K562 (cell line): ENCODE data around the gene CCDC18.

Experiments used
- ATF1 ChIP-seq, 2 experiments: fragments of 450-650 bp in 1 of 2; IDR thresholded peaks; 2 replicates each; pipeline ENCODE4 v1.6.1; 2016; ENCODE audit warnings: missing compliant biosample characterization in 1 of 2, missing genetic modification characterization in 1 of 2
- DMBX1 ChIP-seq: fragments of 250-450 bp; sonication (Bioruptor Pico); IDR thresholded peaks from 2 replicates; pipeline ENCODE4 v1.8.0; 2022; ENCODE audit warnings: inconsistent platforms, mild to moderate bottlenecking, moderate library complexity, borderline replicate concordance
- ELF4 ChIP-seq: fragments of 450-650 bp; formaldehyde crosslinking; IDR thresholded peaks from 2 replicates; pipeline ENCODE4 v1.4.0; 2022; ENCODE audit warnings: missing genetic modification characterization
- EP300 ChIP-seq: IDR thresholded peaks from 2 replicates; pipeline ENCODE4 v1.6.1; 2012; ENCODE audit warnings: low read length, improper control_type of control experiment
- HNRNPLL ChIP-seq: fragments of 200-400 bp; formaldehyde crosslinking; IDR thresholded peaks from 2 replicates; pipeline ENCODE4 v1.6.1; 2017; ENCODE audit warnings: low read length, low read depth, mild to moderate bottlenecking; ENCODE audit not compliant: poor library complexity, severe bottlenecking
- MEIS2 ChIP-seq: fragments of 450-650 bp; IDR thresholded peaks from 2 replicates; pipeline ENCODE4 v1.6.1; 2014; ENCODE audit warnings: mild to moderate bottlenecking; ENCODE audit not compliant: partially characterized antibody
- SMARCE1 ChIP-seq: fragments of 450-650 bp; IDR thresholded peaks from 2 replicates; pipeline ENCODE4 v1.7.1; 2016; ENCODE audit warnings: mild to moderate bottlenecking
- TCF7L2 ChIP-seq: fragments of 150-350 bp; IDR thresholded peaks from 2 replicates; pipeline ENCODE4 v1.6.1; 2016; ENCODE audit warnings: low read depth, mild to moderate bottlenecking, low read length, moderate library complexity
- TF ChIP-seq, protein P1 (sequence below), 3 experiments: IDR thresholded peaks in 2 of 3; conservative IDR thresholded peaks in 1 of 3; 2 replicates each; pipeline ENCODE4 v1.5.1; 2011 to 2012; ENCODE audit warnings: low read length in 3 of 3, mild to moderate bottlenecking in 3 of 3, control low read depth in 2 of 3, improper control_type of control experiment in 1 of 3, inconsistent platforms in 1 of 3, low read depth in 1 of 3, mixed read lengths in 1 of 3, moderate library complexity in 1 of 3; ENCODE audit not compliant: insufficient read depth in 2 of 3

DNA sequence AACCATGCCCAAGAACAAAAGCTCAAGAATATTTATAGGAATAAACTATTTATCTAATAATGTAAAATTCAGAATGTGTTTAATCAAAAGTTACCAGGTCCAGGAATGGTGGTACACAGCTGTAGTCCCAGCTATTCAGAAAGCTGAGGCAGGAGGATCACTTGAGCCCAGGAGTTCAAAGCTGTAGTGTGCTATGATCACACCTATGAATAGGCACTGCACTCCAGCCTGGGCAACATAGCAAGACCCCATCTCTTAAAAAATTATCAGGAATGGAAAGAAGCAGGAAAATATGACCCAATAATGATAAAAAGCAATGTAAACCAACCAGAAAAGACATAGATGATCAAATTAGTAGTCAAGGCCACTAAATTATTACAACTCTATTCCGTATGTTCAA is 103.0 kb downstream of the CCDC18 start:
- TF ChIP-seq HNRNPLL, result no peak
- TF ChIP-seq TCF7L2, result no peak
- TF ChIP-seq, protein P1, sequence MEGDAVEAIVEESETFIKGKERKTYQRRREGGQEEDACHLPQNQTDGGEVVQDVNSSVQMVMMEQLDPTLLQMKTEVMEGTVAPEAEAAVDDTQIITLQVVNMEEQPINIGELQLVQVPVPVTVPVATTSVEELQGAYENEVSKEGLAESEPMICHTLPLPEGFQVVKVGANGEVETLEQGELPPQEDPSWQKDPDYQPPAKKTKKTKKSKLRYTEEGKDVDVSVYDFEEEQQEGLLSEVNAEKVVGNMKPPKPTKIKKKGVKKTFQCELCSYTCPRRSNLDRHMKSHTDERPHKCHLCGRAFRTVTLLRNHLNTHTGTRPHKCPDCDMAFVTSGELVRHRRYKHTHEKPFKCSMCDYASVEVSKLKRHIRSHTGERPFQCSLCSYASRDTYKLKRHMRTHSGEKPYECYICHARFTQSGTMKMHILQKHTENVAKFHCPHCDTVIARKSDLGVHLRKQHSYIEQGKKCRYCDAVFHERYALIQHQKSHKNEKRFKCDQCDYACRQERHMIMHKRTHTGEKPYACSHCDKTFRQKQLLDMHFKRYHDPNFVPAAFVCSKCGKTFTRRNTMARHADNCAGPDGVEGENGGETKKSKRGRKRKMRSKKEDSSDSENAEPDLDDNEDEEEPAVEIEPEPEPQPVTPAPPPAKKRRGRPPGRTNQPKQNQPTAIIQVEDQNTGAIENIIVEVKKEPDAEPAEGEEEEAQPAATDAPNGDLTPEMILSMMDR (IDR thresholded peaks at IDR 0.05 in 2 of 3, conservative IDR thresholded peaks at IDR 0.05 in 1 of 3; ENCODE audit: insufficient read depth in 2 of 3, low read depth in 1 of 3, low read length in 3 of 3), result no peak
- TF ChIP-seq SMARCE1, result no peak
- no peak for TF ChIP-seq ATF1 (CRISPR knock-in tag; IDR thresholded peaks at IDR 0.05)
- no peak for TF ChIP-seq ATF1 (tag; IDR thresholded peaks at IDR 0.05)
- TF ChIP-seq DMBX1, result no peak
- TF ChIP-seq MEIS2, result no peak
- TF ChIP-seq EP300, result no peak
- no peak for TF ChIP-seq ELF4 (CRISPR knock-in tag)
